ENCODE results near the gene NEK11.
A peak's percentile ranks its signal among the peaks of the same experiment; 100 is the strongest.

NEK11 gene, protein sequence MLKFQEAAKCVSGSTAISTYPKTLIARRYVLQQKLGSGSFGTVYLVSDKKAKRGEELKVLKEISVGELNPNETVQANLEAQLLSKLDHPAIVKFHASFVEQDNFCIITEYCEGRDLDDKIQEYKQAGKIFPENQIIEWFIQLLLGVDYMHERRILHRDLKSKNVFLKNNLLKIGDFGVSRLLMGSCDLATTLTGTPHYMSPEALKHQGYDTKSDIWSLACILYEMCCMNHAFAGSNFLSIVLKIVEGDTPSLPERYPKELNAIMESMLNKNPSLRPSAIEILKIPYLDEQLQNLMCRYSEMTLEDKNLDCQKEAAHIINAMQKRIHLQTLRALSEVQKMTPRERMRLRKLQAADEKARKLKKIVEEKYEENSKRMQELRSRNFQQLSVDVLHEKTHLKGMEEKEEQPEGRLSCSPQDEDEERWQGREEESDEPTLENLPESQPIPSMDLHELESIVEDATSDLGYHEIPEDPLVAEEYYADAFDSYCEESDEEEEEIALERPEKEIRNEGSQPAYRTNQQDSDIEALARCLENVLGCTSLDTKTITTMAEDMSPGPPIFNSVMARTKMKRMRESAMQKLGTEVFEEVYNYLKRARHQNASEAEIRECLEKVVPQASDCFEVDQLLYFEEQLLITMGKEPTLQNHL

DNA sequence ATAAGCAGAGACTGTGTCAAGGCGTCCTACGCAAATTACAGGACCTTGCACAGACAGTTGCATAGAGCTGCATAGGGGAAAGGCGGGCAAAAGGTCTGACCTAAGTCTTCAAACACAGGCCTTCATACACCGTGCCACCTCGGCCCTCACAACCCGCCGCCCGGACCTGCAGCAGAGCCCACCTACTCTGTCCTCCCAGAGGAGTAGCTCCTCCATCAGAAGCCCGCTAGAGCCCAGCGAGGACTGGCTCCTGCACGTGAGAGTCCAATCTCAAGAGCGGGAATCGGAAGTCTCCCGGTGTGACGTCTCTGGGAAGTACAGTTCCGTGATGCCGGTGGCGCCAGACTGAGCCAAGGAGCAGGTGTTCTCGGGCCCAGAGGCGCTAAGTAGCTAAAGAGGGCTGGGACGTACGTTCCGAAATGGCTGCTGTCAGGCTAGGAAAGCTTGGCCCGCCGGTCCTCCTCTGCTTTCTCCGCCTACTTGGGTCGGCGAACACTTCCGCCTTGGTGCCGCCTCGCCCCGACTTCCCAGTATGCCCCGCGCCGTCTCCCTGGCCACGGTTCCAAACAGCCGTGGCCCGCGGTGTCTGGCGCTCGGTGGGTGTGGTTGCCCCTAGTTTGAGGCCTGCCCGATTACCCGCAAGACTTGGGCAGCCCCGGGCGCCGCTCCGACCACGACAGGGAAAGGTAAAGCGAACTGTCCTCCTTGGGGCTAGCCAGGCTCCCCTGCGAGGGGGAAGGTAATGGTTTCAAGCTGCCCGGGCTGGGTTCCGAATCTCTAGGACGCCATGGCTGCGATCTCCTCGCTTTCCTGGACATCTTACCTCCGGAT, at the start of gene NEK11, which contains the start of gene ASTE1:
NEK11 (plus strand) TSS at position 557 of the 831 bp plus-strand sequence. CDS start 2,832 bp downstream, outside the sequence.
ASTE1 (minus strand) TSS at position 505 of the 831 bp plus-strand sequence. CDS start 1,519 bp downstream, outside the sequence.
- peak; percentile 34 for DNase-seq (ENCODE audit: low read depth, low spot score)
- H3K27ac ChIP-seq: peak within 1 kb of the TSS; percentile 68

DNA sequence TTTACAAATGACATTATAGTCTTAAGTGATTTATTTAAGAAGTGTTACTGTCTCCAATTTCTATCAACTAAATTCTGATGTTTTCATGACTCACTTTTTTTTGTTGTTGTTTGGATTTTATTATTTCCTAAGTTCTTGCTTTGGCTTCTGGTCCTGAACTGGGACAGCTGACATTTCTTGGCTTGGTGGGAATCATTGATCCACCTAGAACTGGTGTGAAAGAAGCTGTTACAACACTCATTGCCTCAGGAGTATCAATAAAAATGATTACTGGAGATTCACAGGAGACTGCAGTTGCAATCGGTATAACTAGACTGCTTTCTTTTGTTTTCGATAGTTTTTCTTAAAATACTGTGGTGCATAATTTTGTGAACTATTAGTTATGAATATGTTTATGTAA, 47.6 kb upstream of the NEK11 start:
- DNase-seq (ENCODE audit: low read depth, low spot score): no peak
- H3K27ac ChIP-seq: no peak overlapping the region

DNA sequence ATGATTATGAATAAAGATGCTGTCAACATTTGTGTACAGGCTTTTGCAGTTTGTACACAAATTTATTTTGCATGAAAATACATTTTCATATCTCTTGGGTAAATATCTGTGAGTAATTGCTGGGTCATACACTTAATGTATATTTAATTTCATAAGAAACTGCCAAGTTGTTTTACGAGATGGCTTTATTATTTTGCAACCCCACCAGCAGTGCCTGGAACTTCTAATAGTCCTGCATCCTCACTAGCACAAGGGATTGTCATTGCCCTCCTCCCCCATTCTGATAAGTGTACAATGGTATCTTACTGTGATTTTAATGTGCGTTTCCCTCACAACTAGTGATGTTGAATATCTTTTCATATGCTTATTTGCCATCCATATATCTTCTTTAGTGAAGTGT, 45.2 kb upstream of the NEK11 start:
- H3K27ac ChIP-seq: no peak overlapping the region
- DNase-seq (ENCODE audit: low read depth, low spot score): no peak

DNA sequence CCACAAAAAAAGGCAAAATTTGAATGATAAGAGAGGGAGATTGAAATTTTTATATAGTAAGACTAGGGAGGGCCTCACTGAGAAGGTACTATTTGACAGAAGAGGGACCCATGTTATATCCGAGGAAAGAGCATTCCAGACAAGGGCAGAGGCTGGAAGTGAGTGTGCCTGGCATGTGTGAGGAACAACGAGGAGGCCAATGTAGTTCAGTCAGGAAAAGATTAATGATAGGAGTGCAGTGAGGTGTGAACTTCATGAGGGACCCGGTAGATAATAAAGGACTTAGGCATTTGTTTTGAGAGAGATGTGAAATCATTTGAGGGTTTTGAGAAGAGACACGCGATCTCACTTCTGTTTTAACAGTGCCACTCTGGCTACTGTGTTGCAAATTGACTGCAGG, 36.4 kb upstream of the NEK11 start:
- no peak for DNase-seq (ENCODE audit: low read depth, low spot score)
- no peak overlapping the region for H3K27ac ChIP-seq

DNA sequence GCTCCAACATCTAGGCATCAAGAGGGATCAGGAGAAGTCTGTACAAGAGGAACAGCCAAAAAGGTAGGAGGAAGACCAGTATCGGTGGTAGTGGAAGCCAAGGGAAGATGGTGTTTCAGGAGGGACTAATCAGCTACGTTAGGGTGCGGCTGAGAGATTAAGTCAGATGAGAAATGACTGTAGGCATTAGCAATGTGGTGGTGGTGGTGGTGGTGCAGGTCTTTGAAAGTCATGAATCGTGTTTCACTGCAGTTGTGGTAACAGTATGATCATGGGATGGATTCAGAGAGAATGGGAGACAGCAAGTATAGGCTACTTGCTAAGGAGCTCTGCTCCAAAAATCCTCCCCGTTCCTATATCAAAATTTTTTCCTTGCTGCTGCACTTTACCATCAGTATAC, 35.6 kb upstream of the NEK11 start:
- no peak overlapping the region for H3K27ac ChIP-seq
- no peak for DNase-seq (ENCODE audit: low read depth, low spot score)

DNA sequence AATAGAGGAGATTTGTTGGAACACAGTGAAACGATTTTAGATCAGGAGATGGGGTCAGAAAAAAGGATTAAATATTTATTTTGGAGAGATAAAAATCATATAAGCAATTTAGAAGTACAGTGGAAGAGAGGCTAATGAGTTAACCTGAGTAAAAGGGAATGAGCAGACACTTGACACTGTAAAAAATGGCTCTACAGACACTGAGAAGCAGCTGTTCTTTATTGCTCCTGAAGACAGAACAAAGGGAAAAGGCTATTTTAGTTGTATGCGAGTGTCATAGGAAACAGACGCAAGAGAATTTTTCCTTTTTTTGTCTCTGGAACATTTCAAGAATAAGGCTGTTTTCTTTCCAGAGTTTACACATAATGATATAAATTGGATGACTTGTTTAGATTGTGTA, 34.3 kb upstream of the NEK11 start:
- H3K27ac ChIP-seq: no peak overlapping the region
- DNase-seq (ENCODE audit: low read depth, low spot score): no peak

DNA sequence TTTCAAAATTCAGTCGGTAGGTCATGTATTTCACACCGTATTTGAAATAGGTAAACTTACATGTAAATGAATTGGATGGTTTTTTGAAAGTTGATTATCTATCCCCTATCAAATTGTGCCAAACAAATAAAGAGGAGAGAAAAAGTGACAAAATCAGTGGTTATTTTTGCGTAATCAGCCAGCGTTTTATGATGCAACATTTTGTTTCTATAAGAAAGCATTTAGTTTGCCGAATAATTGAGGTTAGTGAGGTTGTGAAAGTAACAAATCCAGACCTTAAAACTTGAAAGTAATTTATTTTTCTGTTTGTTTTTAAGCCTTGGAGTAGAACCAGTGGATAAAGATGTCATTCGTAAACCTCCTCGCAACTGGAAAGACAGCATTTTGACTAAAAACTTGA, 29.4 kb upstream of the NEK11 start:
- no peak overlapping the region for H3K27ac ChIP-seq
- DNase-seq (ENCODE audit: low read depth, low spot score): no peak

DNA sequence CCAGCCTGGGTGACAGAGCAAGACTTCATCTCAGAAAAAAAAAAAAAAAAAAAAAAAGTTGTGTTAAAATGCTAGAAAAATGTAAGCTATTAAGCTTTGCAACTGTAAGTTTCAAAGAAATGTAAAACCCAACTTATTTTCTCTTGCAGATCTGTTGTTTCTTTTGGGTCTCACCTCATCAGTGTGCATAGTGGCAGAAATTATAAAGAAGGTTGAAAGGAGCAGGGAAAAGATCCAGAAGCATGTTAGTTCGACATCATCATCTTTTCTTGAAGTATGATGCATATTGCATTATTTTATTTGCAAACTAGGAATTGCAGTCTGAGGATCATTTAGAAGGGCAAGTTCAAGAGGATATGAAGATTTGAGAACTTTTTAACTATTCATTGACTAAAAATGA, 25.6 kb upstream of the NEK11 start:
- H3K27ac ChIP-seq: no peak overlapping the region
- DNase-seq (ENCODE audit: low read depth, low spot score): no peak

DNA sequence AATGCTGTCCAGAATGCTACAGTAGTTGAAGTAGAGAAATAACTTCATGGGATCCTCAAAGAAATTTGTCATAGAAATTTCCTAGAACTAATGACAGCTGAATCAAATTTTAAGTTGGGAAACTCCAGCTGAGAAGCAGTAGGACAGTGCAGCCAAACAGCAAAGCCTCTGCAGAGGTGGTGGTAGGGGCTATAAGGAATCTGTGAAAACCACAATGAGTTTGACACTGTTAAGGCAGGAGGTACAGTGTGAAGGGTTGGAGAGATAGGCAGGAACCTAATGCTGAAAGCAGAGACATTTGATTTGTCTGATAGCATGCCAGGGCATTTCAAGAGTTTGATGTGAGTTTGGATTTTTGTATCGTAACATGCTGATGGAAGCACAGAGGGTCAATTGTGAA, 22.1 kb upstream of the NEK11 start:
- DNase-seq (ENCODE audit: low read depth, low spot score): no peak
- no peak overlapping the region for H3K27ac ChIP-seq

DNA sequence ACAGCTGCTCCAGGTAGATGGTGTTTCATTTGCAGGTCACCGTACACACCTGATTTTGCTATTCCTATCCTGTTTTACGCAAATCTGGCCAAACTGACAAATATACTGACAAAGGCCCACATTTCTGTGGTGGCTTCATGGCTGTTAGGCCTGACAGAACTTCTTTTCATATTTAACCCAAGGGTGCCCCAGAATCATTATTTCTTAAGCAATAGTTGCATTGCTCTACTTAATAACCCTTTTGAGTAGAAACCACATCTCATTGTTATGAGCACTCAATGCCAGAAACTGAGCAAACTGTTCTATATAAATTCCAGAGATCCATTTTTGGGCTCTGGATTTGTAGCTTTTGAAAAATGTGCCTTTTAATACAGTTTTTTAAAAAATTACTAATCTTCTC, 19.4 kb upstream of the NEK11 start:
- H3K27ac ChIP-seq: no peak overlapping the region
- DNase-seq (ENCODE audit: low read depth, low spot score): no peak

DNA sequence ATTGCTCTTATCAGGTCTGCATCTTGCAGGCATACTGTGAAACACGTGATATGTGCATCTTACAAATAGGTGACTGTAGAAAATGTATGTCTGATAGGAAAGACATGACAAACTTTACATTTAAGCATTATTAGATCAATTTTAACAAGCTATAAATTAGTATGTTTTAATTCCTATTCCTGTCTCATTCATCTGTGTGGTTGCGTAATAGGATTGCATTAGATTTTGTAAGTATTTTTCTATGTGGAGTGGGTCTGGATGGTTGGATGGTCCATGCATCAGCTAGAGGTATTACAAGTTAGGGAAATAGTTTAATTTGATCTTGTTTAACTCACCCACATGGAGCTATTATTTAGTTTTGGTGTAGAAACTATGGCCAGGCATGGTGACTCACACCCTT, 18.9 kb upstream of the NEK11 start:
- no peak overlapping the region for H3K27ac ChIP-seq
- no peak for DNase-seq (ENCODE audit: low read depth, low spot score)

DNA sequence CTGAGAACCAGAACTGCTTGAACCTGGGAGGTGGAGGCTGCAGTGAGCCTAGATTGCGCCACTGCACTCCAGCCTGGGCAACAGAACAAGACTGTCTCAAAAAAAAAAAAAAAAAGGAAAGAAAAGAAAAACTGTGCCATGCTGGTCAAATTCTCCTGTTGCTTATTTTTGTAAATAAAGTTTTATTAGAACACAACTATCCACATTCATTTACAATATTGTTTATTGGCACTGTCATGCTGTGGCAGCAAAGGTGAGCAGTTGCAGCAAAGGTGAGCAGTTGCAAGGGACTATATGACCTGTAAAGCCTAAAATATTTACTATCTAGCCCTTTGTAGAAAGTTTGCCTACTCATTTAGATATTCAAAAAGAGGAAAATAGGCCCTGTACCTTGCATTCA, 18.4 kb upstream of the NEK11 start:
- DNase-seq (ENCODE audit: low read depth, low spot score): no peak
- no peak overlapping the region for H3K27ac ChIP-seq

DNA sequence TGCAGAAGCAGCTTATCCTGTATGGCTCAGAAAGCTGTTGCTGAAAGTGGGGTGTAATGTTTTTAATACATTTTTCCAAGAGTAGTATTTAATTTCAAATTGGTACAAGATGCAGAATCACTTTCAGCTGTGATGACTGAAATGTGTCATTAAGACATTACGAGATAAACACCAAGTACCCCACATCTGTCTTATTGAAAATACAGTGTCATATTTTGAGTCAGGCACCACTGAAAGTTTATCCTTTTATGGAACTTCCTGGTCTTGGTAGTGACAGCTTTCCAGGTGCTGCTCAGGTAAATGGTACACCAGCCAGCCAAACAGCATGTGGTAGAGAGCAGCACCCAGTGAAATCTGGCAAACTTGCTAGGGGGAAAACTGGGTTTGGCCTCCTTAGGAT, 17.0 kb upstream of the NEK11 start:
- DNase-seq (ENCODE audit: low read depth, low spot score): no peak
- H3K27ac ChIP-seq: no peak overlapping the region

DNA sequence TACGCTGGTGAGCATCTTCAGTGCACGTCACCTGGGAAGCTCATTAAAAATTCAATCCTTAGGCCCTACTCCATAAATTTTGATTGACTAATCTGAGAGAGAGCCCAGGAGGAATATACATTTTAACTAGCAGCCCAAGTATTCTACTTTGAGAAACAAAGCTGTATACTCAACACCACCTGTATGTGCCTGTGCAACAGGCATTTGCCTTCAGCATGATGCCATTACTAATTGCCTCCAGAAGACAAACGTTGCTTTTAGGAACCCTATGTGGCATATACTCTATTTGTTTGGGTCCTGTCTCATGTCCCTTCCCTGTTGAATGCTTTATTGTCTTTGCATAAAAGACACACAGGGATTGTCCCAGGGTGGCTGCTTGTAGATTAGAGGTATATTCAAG, 7.7 kb upstream of the NEK11 start:
- H3K27ac ChIP-seq: no peak overlapping the region
- DNase-seq (ENCODE audit: low read depth, low spot score): no peak

DNA sequence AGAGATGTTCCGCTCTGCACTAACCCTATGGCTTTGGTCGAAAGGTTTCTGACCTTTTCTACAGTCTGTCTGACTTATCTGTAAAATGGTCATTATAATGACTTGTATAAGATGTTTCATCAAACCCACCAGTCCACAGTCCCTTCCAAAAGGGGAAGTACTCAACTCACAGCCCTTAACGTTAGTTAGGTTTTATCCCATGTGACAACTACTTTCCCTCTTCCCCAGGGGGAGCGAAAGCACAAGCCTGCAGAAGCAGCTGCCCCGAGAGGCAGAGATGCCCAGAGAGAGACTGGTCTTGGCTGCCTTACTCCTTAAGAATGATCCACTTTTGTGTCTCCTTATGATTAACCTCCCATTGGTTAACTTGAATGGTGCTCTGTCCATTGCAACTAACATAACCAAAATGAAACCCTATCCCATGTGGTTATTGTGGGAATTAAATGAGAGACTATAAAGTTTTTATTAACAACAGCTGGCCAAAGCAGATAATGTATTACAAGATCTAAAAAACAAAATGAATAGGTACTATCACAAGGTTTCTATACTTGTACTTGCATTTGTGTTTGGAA, 6.5 kb upstream of the NEK11 start:
- DNase-seq (ENCODE audit: low read depth, low spot score): no peak
- no peak overlapping the region for H3K27ac ChIP-seq

DNA sequence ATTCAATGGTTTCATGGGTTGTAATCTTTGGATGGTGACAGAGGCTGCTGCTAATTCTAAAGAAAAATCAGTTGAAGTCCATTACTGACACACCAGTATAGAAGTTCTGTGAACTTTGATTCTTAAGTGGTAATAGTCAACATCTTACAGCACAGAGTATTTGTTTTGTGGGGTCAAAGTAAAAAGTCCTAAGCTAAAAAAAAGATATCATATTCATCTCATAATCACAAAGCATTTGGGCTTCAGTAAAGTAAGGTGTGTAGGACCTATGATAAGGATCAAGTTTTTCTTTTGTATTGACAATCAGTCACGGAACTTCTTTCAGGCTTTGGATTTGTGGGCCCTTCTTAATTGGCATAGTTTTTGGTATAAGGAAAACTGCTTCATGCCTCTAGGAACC, 1.1 kb upstream of the NEK11 start:
- no peak for DNase-seq (ENCODE audit: low read depth, low spot score)
- no peak overlapping the region for H3K27ac ChIP-seq

DNA sequence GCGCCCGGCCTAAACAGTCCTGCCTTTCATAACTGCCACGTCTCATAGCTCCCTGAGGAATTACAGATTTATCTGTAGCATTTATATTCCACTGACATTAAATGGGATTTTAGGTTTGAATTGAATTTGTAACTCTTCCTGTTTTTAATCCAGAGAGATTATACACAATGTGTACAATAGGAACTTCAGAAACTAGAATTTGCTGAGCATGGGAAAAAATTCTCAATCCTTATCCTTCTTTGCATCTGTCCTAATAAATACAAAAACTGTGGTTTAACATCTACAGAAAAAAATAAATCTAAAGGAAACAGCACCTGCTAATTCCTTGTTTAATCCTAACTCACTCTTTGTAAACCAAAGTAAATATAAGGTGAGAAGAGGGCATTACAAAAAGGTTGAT, 2.2 kb downstream of the NEK11 start:
- no peak for DNase-seq (ENCODE audit: low read depth, low spot score)
- no peak overlapping the region for H3K27ac ChIP-seq

DNA sequence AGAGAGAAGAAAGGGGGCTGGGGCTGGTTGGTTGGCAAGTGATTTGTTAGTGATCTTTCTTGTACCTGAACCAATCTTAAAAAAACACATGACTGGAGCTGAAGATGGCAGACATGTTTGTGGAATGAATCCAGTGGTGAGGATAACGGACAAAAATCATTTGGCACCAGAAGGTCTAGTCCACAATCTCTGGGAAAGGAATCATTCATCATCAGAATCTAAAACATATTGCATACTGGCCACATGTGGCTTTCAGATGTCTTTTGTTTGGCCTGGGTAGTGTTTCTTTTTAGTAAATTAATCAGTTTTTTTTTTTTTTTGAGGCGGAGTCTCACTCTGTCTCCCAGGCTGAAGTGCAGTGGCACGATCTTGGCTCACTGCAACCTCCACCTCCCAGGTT, 5.0 kb downstream of the NEK11 start:
- DNase-seq (ENCODE audit: low read depth, low spot score): no peak
- H3K27ac ChIP-seq: no peak overlapping the region

DNA sequence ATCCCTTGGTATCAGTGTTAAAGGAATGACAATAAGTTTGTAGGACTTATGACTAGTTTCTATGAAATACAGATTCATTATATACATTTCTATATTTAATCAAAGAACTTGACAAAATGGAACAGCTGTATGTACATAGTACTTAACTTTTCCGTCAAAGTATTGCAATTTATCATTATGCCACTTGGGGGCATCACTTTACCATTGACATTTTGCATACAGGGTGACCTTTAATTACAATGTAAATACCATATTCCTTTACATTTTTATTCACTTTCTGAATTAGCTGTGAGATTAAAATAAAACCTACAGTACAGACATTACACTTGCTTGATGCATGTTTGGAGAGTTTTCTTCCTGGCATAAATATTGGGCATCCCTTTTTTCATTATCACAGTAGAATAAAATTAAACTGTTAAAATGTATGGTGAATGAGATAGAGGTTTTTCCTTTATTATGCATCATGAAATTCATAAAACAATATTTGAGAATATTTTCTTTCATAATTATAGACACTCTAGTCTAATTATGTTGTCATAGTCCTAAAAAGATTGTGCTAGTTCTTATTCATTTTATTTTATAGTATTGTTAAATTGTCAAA, 6.9 kb downstream of the NEK11 start:
- no peak for DNase-seq (ENCODE audit: low read depth, low spot score)
- no peak overlapping the region for H3K27ac ChIP-seq

DNA sequence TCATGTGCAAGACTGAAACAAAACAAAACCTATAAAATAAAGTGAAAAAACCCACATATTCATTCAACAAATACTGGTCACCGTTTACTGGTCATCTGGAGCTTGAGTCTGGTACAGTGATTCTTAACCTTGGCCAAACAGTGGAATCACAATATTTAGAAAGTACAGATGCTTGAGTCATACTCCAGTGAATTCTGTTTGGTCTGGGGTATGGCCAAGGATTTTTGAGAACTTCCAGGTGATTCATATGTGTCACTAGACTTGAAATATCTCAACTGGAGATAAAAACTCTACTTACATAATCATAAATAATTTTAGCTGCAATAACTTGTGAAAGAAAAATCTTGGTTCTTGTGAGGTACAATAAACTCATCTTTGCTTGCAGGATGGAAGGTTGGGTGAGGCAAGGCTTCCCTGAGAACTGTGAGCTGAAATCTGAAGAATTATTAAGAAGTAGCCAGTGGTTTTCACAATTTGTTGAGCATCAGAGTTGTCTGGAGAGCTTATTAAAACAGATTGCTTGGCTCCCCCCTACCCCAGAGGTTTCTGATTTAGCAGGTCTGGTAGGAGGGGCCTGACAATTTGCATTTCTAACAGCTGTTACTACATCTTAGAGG, 9.6 kb downstream of the NEK11 start:
- DNase-seq (ENCODE audit: low read depth, low spot score): no peak
- no peak overlapping the region for H3K27ac ChIP-seq
